RWPE1 (cell line): ENCODE data around the gene MTG2.
A peak's percentile ranks its signal among the peaks of the same experiment; 100 is the strongest.

Source experiments
- CTCF ChIA-PET: fragments of 350-600 bp; sonication (Branson Sonifier 250); formaldehyde crosslinking; extraction: SDS; loops from one replicate; lab custom pipeline; 2021; lab: Yijun Ruan, JAX
- POLR2A ChIA-PET: fragments of 400-600 bp; formaldehyde crosslinking; extraction: SDS; loops from one replicate; lab custom pipeline; 2020; ENCODE audit warnings: antibody characterized with exemption; ENCODE audit not compliant: low non-redundant PET; lab: Yijun Ruan, JAX
- DNase-seq: peaks from one replicate; pipeline ENCODE4 v3.0.0; 2012; ENCODE audit warnings: low spot score
- H3K27ac ChIP-seq: fragments of 450-650 bp; 2 replicates; pipeline ENCODE4 v1.5.1; 2017
- TF ChIP-seq, protein P1 (sequence below): fragments of 450-650 bp; conservative IDR thresholded peaks from 2 replicates; pipeline ENCODE4 v1.5.1; 2017; ENCODE audit warnings: low read depth, mild to moderate bottlenecking

The MTG2 gene

DNA sequence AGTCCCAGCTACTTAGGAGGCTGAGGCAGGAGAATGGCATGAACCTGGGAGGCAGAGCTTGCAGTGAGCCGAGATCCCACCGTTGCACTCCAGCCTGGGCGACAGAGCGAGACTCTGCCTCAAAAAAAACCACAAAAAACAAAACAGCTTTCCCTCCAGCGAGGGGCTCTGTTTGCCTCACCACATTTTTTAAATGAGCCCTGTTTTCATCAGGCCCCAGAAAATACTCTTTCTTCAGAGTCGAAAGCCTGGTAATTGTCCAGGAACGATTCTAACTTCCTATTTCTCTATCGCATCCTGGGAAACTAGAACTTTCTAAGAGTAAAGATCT lies 12.2 kb downstream of the MTG2 start:
- ChIA-PET CTCF (interaction anchor here (0.6 kb wide), 2 partner anchors 23 to 75 kb away, joined by 3 to 6 read pairs; no protein-coding TSS in a partner anchor), POLR2A (no interaction called here)
- no peak for DNase-seq
- H3K27ac ChIP-seq: peak overlapping the region; percentile 13
- TF ChIP-seq, protein P1, sequence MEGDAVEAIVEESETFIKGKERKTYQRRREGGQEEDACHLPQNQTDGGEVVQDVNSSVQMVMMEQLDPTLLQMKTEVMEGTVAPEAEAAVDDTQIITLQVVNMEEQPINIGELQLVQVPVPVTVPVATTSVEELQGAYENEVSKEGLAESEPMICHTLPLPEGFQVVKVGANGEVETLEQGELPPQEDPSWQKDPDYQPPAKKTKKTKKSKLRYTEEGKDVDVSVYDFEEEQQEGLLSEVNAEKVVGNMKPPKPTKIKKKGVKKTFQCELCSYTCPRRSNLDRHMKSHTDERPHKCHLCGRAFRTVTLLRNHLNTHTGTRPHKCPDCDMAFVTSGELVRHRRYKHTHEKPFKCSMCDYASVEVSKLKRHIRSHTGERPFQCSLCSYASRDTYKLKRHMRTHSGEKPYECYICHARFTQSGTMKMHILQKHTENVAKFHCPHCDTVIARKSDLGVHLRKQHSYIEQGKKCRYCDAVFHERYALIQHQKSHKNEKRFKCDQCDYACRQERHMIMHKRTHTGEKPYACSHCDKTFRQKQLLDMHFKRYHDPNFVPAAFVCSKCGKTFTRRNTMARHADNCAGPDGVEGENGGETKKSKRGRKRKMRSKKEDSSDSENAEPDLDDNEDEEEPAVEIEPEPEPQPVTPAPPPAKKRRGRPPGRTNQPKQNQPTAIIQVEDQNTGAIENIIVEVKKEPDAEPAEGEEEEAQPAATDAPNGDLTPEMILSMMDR: no peak

DNA sequence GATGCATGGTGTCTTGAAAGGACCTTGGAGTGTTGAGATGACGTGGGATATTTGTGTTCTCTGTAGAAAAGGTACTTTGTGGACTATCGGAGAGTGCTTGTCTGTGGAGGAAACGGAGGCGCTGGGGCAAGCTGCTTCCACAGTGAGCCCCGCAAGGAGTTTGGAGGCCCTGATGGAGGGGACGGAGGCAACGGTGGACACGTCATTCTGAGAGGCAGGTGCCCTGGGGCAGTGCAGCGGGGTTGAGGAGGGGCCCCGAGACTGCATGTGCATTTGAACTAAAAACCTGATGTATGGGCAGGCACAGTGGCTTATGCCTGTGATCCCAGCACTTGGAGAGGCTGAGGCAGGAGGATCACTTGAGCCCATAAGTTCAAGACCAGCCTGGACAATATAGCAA lies 12.9 kb downstream of the MTG2 start:
- no peak for DNase-seq
- no peak overlapping the region for H3K27ac ChIP-seq
- TF ChIP-seq, protein P1: no peak
- ChIA-PET CTCF (no interaction called here), POLR2A (no interaction called here)

DNA sequence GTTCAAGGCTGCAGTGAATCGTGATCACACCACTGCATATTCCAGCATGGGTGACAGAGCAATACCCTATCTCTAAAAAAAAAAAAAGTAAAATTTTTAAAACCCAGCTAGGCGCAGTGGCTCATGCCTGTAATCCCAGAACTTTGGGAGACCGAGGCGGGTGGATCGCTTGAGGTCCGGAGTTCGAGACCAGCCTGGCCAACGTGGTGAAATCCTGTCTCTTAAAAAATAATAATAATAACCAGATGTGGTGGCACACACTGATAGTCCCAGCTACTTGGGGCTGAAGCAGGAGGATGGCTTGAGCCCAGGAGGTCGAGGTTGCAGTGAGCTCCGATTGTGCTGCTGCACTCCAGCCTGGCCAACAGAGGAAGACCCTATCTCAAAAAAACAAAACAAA lies 13.5 kb downstream of the MTG2 start:
- no peak for DNase-seq
- TF ChIP-seq, protein P1: no peak
- CTCF ChIA-PET: interaction anchor here (0.6 kb wide), 1 partner anchor 86 kb away, joined by 3 read pairs; no protein-coding TSS in a partner anchor
- POLR2A ChIA-PET: no interaction called here
- no peak overlapping the region for H3K27ac ChIP-seq

DNA sequence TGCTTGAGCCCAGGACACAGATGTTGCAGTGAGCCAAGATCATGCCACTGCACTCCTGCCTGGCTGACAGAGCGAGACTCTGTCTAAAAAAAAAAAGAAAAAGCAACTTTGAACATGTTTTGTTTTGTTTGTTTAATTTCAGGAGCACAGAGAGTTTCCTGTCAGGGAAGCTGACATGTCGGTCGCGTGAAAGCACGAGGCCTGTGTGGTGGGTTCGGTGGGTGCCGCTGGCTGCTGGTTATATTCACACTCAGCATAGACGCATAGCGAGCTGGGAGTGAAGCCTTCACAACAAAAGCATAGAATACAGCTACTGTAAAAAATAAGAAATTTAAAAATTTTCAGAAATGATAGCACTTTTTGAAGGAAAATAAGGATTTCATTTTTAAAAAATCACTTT lies 14.5 kb downstream of the MTG2 start:
- CTCF ChIA-PET: interaction anchor here (0.6 kb wide), 1 partner anchor 1683 kb away, joined by 6 read pairs; no protein-coding TSS in a partner anchor
- POLR2A ChIA-PET: no interaction called here
- no peak overlapping the region for H3K27ac ChIP-seq
- DNase-seq: no peak
- TF ChIP-seq, protein P1: no peak

DNA sequence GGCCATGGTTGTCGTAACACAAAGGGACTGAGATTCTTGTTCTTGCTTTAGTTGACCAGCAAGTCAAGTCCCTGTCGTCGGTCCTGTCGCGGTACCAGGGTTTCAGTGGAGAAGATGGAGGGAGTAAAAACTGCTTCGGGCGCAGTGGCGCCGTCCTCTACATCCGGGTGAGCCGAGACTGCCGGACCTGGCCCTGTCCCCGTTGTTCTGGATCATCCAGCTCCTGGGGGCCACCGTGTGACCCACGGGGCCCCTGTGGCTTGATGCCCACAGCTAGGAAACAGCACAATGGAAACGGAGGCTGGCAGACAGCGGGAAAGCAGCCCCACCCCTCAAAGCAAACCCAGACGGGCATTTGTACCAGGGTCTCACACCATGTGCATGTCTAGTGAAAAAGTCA lies 15.0 kb downstream of the MTG2 start:
- no peak for DNase-seq
- POLR2A ChIA-PET: no interaction called here
- CTCF ChIA-PET: interaction anchor here (0.6 kb wide), 1 partner anchor 1683 kb away, joined by 6 read pairs; no protein-coding TSS in a partner anchor
- H3K27ac ChIP-seq: no peak overlapping the region
- TF ChIP-seq, protein P1: no peak

DNA sequence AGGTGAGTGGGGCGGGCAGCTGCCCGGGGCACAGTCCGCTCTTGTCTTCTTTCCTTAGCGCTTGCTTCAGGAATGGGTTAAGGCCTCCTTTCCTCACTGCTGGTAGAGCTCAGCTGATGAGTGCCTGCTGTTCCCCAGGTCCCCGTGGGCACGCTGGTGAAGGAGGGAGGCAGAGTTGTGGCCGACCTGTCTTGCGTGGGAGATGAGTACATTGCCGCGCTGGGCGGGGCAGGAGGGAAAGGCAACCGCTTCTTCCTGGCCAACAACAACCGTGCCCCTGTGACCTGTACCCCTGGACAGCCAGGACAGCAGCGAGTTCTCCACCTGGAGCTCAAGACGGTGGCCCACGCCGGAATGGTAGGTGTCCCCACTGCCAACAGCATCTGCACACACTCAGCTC lies 15.7 kb downstream of the MTG2 start:
- TF ChIP-seq, protein P1: no peak
- H3K27ac ChIP-seq: no peak overlapping the region
- DNase-seq: no peak
- CTCF ChIA-PET: interaction anchor here (0.5 to 1.0 kb wide), 3 partner anchors 11 to 643 kb away, joined by 3 to 4 read pairs (median 3); no protein-coding TSS in a partner anchor
- POLR2A ChIA-PET: no interaction called here
